Mesodermal cell (in vitro differentiated cells): ENCODE measurements around the gene SLC15A3.

ENCODE experiments used
- H3K27ac ChIP-seq: 2 replicates; pipeline ENCODE4 v1.7.0; 2013; ENCODE audit warnings: mild to moderate bottlenecking, low read depth, low read length, moderate library complexity; ENCODE audit not compliant: severe bottlenecking
- H3K36me3 ChIP-seq: 2 replicates; pipeline ENCODE4 v1.7.1; 2013; ENCODE audit warnings: mild to moderate bottlenecking, low read length, moderate library complexity; ENCODE audit not compliant: control insufficient read depth, insufficient read depth
- H3K4me1 ChIP-seq: one replicate; pipeline ENCODE4 v1.7.1; 2013; ENCODE audit warnings: mild to moderate bottlenecking, low read length; ENCODE audit not compliant: insufficient read depth, control insufficient read depth, poor library complexity, severe bottlenecking
- H3K4me3 ChIP-seq: 2 replicates; pipeline ENCODE4 v1.7.0; 2013; ENCODE audit warnings: low read length, control low read depth, mild to moderate bottlenecking; ENCODE audit not compliant: insufficient read depth, poor library complexity, severe bottlenecking; ENCODE audit errors: extremely low read depth
- H3K9me3 ChIP-seq: 2 replicates; pipeline ENCODE4 v1.7.1; 2013; ENCODE audit warnings: mild to moderate bottlenecking, low read length, moderate library complexity; ENCODE audit not compliant: control insufficient read depth
- WGBS, 2 experiments: methylation state at CpG; one replicate each; pipeline ENCODE4 v1.1.5; 2013; ENCODE audit warnings: missing lambda C conversion rate in 2 of 2; ENCODE audit not compliant: insufficient coverage in 2 of 2; 5-methylcytosine and 5-hydroxymethylcytosine counted together

Gene SLC15A3

DNA sequence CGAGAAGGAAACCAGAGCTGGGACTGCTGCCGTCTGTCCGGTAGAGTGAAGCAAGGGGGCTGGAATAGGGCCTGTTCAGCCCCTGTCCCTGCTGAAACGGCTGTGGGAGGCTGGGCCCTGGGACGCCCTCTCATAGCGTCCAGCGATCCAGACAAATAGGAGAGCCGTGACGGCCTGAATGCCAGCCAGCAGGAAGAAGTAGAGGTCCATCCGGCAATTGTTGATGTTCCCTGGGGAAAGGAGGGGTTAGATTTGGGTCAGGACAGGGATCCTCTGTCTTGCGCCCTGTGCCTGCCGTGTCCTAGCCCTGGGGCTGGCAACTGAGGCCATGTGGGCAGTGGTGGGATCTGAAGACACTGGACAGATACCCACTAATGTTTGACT, 14.8 kb downstream of the SLC15A3 start:
- peaks cover 36% of the 10 kb centered on the region for H3K36me3 ChIP-seq
- H3K9me3 ChIP-seq: no peaks in the 10 kb centered on the region
- H3K4me1 ChIP-seq: no peaks in the 10 kb centered on the region
- no peak overlapping the region for H3K4me3 ChIP-seq
- no peak overlapping the region for H3K27ac ChIP-seq
- WGBS, 2 experiments: 91 to 97% methylated on average over 9 to 11 of the region's 12 CpGs

- no peaks in the 10 kb centered on the region for H3K4me1 ChIP-seq
- no peak overlapping the region for H3K4me3 ChIP-seq
- no peaks in the 10 kb centered on the region for H3K9me3 ChIP-seq
- peaks cover 41% of the 10 kb centered on the region for H3K36me3 ChIP-seq
- WGBS, 2 experiments: 87 to 94% methylated on average over 14 of the region's 18 CpGs
- no peak overlapping the region for H3K27ac ChIP-seq
Observed at GRCh38 chr11:60936467-60937143, 15.4 kb downstream of the SLC15A3 start.

- Histone ChIP-seq H3K36me3 (peaks cover 48% of the 10 kb centered on the region), H3K27ac (no peak overlapping the region), H3K4me3 (no peak overlapping the region), H3K9me3 (no peaks in the 10 kb centered on the region), H3K4me1 (no peaks in the 10 kb centered on the region)
- 96 to 98% methylated on average over 12 to 15 of the region's 27 CpGs for WGBS, 2 experiments
Observed at GRCh38 chr11:60935676-60936442, 16.1 kb downstream of the SLC15A3 start.

GRCh38 chr11:60934790-60935605, 17.0 kb downstream of the SLC15A3 start:
- H3K9me3 ChIP-seq: no peaks in the 10 kb centered on the region
- peaks cover 57% of the 10 kb centered on the region for H3K36me3 ChIP-seq
- no peak overlapping the region for H3K4me3 ChIP-seq
- 88 to 93% methylated on average over 13 to 17 of the region's 21 CpGs for WGBS, 2 experiments
- H3K27ac ChIP-seq: no peak overlapping the region
- no peaks in the 10 kb centered on the region for H3K4me1 ChIP-seq

GRCh38 chr11:60934124-60934789, 17.7 kb downstream of the SLC15A3 start:
- Histone ChIP-seq H3K36me3 (peaks cover 64% of the 10 kb centered on the region), H3K27ac (no peak overlapping the region), H3K4me1 (no peaks in the 10 kb centered on the region), H3K9me3 (no peaks in the 10 kb centered on the region), H3K4me3 (no peak overlapping the region)
- WGBS, 2 experiments: 95 to 96% methylated on average over 32 to 57 of the region's 57 CpGs

GRCh38 chr11:60933416-60934123, 18.4 kb downstream of the SLC15A3 start:
- H3K4me1 ChIP-seq: no peaks in the 10 kb centered on the region
- H3K36me3 ChIP-seq: peaks cover 71% of the 10 kb centered on the region
- no peak overlapping the region for H3K4me3 ChIP-seq
- H3K27ac ChIP-seq: no peak overlapping the region
- WGBS, 2 experiments: 91 to 93% methylated on average over 26 to 36 of the region's 37 CpGs
- H3K9me3 ChIP-seq: no peaks in the 10 kb centered on the region

DNA sequence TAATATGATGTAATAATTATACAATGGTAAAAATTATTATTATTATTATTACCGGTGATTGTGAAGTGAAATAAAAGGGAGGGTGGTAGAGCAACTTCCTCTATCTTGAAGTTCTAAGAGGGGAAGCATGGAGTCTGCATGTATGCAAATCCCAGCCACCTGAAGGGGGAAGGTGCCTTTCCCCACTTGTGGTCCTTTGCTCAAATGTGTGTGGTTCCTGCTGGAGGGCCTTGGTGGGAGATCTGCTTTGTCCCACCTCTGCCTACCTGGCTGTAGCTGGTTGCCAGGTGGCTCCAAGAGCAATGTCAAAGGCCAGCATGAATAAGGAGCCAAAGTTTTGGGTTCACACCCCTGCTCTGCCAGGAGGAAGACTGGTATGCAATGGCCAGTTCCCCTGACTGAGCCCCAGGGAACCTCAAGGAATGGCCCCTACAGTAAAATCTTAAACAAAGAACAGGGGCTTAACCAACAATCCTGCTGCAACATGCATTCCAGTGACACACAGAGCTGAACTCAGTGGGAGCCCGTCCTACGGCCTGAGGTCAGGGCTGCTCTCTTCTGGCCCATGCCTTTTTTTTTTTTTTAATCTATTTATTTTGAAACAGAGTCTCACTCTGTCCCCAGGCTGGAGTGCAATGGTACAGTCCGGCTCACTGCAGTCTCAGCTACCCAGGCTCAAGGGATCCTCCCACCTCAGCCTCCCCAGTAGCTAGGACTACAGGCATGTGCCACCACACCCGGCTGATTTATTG, 19.2 kb downstream of the SLC15A3 start:
- H3K4me1 ChIP-seq: no peaks in the 10 kb centered on the region
- H3K36me3 ChIP-seq: peaks cover 79% of the 10 kb centered on the region
- WGBS, 2 experiments: 82 to 88% methylated on average over 2 to 3 of the region's 5 CpGs
- H3K4me3 ChIP-seq: no peak overlapping the region
- H3K27ac ChIP-seq: no peak overlapping the region
- no peaks in the 10 kb centered on the region for H3K9me3 ChIP-seq

DNA sequence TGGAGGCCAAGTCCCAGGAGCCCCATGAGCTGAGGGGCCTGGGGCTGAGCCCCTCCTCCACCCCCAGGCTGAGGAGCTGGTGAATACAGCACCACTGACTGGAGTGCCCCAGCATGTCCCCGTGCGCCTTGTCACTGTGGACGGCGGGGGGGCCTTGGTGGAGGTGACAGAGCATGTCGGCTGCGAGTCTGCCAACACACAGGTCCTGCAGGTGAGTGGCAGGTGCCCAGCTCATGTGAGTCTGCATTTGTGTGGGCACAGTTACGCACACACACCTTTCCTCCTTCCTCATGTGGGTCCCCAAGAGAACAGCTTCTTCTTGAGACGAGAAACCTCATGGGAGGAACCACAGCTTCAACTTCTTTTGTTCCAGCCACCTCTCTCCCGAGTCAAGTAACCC, 20.1 kb downstream of the SLC15A3 start:
- Histone ChIP-seq H3K27ac (no peak overlapping the region), H3K36me3 (peaks cover 86% of the 10 kb centered on the region), H3K9me3 (no peaks in the 10 kb centered on the region), H3K4me3 (no peak overlapping the region), H3K4me1 (no peaks in the 10 kb centered on the region)
- 94 to 96% methylated on average over 9 of the region's 9 CpGs for WGBS, 2 experiments

GRCh38 chr11:60930394-60930793, 21.6 kb downstream of the SLC15A3 start:
- H3K27ac ChIP-seq: no peak overlapping the region
- peaks cover 87% of the 10 kb centered on the region for H3K36me3 ChIP-seq
- no peaks in the 10 kb centered on the region for H3K9me3 ChIP-seq
- no peak overlapping the region for H3K4me3 ChIP-seq
- H3K4me1 ChIP-seq: peaks cover 4% of the 10 kb centered on the region
- 80 to 83% methylated on average over 1 to 3 of the region's 4 CpGs for WGBS, 2 experiments
